ENCODE measurements around the gene ERP44.
"Not testable (repeated sequence)": the region's sequence is repeated elsewhere in the genome, so short reads cannot be mapped to it uniquely, and the experiment has no call there.

Gene ERP44

DNA sequence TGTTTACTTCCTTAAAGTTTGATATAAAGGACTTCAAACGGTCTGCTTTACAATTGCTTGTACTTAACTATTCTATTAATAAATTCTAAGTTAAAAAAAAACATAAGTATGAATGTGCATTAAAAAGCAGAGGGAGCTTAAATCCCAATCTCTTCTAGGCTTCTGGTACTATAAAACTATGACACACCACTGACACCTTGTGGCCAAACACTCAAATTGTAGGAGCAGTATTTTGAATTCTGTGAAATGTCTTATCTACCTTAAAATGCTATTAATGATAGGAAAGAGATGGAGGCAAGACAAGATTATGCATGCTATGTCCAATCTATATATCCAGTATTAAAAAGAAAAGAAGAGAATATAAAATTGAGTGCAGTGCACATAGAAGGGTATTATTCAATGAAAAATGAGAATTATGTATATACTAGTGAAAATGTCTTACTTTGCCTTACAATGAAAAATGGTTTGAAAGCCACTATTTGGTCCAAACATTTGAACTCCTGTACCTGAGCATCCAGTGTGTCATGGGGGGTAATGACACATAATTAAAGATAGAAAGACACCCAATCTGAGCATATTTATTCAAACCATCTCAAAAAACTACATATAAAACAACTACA is 87.6 kb downstream of the ERP44 start:
- DNase-seq (ENCODE audit: low read depth in 2 of 2) = peak; percentile 7 to 16

DNA sequence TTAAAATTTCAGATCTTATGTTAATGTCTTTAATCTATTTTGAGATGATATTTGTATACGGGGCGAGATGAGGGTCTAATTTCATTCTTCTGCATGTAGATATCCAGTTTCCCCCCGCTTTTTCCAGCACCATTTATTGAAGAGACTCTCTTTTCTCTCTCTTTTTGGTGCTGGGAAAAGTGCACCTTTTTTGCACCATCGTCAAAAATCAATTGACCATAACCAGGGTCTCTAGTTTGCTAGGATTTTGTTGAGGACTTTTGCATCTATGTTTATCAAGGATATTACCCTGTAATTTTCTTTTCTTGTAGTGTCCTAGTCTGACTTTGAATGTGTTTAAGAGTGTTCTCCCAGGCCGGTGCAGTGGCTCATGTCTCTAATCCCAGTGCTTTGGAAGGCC is 99.0 kb downstream of the ERP44 start:
- no peak for DNase-seq (ENCODE audit: low read depth in 2 of 2)

DNA sequence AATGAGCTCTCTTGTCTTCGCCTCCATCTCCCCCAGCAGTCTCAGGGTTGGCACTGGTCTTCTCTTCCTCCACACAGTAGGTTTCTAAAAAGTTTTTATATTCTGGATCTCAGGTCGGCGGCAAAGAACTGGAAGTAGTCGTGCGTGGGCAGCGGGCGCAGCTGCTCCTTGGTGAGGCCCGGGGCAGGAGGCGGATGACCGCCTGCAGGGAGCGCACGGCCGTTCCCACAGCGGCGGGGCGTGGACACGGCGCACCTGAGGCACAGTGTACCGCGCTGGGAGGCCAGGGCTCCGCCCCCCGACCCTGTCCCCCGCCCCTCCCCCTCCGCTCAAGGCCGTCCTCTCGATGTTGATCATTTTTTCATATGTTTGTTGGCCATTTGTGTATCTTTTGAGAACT is 99.9 kb downstream of the ERP44 start:
- DNase-seq (ENCODE audit: low read depth in 2 of 2) = no peak

DNA sequence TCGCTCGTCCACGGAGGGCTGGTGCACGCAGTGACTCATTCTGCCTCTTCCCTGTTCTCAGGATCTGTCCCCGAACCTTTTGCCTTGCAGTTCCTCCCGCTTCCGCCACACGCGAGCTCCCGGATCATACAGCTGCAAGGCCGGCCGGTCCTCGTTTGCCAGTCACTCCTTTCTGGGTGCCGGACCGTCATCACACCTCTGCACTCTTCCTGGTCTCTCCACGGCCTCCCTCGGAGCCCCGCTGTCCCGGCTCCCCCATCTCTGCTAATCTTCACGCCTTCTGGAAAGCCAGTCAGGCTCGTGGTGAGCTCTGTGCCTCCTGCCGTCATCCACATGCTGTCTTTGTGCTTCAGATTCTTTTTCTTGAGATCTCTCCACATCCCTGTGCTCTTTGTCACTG is 100.5 kb downstream of the ERP44 start:
- no peak for DNase-seq (ENCODE audit: low read depth in 2 of 2)

DNA sequence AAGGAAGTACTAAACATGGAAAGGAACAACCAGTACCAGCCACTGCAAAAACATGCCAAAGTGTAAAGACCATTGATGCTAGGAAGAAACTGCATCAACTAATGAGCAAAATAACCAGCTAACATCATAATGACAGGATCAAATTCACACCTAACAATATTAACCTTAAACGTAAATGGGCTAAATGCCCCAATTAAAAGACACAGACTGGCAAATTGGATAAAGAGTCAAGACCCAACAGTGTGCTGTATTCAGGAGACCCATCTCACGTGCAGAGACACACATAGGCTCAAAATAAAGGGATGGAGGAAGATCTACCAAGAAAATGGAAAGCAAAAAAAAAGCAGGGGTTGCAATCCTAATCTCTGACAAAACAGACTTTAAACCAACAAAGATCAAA is 108.3 kb downstream of the ERP44 start:
- not testable (repeated sequence) for DNase-seq (ENCODE audit: low read depth in 2 of 2)

DNA sequence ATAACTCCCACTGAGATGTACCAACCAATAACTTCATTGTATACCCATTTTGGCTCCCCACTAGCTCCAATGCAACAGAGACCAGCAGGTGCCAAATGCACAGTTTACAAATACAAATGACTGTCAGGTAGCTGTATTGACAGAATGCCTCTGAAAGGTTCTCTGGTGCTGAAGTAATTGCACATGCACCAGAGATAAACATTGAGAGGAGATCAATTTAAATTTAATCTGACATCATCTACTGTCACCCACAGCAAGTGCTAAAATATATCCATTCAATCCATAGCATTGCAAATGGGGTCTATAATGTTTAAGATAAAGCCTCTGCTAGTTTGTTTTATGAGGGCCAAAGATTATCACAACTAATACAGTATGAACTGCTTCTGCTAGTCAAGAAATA is 112.2 kb downstream of the ERP44 start:
- no peak for DNase-seq (ENCODE audit: low read depth in 2 of 2)

DNA sequence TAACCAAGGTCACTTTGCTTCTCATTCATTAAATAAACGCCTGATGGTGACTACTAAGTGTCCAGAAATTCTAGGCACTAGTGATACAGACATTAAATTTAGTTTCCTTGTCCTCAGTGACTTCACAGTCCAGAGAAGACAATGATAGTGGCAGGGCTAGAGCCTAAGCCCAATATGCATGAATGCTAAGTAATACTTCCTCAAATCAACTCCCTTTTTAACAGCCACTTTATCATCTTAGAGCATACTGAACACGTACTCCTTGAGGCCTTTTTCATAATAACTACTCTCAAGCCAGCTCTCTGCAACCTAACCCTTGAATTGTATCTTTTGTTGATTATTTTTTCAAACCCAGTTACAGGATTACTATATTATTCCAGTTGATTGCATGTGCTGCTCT is 118.2 kb downstream of the ERP44 start:
- no peak for DNase-seq (ENCODE audit: low read depth in 2 of 2)

DNA sequence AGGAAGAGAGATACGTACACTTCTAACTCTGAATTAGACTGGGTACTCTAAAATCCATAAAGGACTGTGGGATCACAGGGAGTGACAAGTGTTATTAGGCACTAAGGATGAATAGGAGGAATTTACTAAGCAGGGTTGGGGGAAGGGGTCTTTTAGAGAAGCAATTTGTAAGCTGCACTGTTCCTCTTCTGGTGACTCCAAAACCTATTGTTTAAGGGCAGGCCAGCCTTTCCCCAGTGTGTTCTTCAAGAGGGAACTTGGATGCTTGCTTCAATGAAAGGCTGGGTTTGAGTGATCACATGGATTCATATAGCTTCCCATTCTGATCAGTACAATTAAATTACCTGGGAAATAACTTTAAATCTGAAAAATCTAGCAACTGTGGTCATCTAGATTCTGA is 120.6 kb downstream of the ERP44 start:
- DNase-seq (ENCODE audit: low read depth in 2 of 2) = no peak

DNA sequence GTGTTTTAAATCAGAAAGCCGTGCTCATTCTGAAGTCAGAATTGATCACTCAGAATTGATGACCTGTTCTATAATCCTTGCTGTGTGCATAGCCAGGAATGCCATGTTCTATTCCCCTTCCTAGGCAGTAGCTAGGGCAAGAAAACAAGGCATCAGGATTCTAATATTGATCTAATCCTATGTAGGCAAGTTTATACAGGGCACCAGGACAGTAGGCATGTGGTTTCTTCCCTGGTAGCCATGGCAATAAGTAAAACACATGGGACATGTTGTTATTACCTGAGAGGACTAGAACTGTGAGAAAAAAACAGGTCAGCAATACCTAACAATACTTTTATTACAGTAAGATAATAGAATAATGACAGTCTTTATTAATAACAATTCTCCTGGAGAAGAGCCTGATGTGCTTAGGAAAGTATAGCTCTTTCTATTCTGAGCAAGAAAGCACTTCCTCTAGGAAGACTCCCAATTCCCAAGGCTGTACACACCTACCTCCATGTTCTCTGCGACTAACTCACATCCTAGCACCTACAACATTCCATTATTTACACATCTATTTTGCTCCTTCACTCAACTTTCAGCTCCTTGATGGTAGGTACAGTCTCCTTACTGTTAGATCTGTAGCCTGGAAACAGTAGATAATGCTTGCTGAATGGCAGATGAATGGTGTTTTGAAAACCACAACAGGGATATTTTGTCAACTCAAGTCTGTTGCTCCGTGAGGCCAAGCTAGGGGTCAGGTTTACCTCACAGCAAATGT is 121.6 kb downstream of the ERP44 start:
- DNase-seq (ENCODE audit: low read depth in 2 of 2) = no peak

DNA sequence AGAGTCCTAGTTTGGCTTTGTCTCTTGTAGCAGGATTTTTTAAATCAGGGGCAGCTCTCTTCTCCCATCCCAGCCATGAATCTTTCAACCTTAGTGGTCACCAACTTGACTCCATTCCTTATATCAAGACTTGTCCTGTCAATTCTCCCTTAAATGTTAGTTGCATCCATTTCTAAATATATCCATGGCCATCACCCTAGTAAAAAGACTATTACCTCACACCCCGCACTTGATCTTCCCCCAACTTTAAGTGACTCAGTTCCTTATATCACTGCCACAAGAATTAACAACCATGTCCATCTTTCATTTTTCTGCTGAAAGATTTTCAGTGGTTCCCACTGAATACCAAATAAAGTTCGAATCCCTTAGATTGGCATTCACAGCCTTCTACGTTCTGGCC is 125.3 kb downstream of the ERP44 start:
- no peak for DNase-seq (ENCODE audit: low read depth in 2 of 2)

DNA sequence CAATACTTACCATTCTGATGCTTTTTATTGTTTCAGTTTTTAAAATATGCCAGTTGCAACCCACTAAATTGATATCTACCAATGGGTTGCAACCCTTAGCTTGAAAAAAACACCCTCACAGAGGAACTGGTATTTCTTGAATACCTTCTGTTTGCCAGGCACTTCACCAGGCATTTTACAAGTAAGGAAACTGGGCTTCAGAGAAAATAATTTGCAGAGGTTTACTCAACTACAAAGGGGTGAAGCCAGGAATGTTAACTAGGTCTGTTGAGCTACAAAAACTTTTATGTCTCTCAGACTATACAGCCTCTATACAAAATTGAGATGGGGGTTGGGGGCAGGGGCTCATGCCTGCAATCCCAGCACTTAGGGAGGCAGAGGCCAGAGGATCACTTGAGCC is 127.4 kb downstream of the ERP44 start:
- no peak for DNase-seq (ENCODE audit: low read depth in 2 of 2)

DNA sequence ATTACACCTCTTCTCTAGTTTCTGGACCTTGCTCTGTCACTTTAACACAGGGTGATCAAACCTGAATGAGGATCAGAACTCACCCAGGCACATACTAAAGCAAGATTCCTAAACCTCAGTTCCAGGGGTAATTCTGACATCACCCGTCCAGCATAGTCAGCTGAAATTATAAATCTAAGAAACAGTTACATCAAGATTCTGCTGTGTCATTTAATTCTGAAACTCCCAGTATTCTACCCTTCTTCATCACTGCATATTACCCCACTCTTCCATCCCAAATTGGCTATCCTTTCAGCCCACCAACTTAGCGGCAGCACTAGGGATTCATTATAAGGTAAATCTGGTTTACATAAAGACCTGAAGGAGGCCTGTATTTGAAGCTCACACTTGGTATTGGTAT is 128.3 kb downstream of the ERP44 start:
- DNase-seq (ENCODE audit: low read depth in 2 of 2) = no peak

DNA sequence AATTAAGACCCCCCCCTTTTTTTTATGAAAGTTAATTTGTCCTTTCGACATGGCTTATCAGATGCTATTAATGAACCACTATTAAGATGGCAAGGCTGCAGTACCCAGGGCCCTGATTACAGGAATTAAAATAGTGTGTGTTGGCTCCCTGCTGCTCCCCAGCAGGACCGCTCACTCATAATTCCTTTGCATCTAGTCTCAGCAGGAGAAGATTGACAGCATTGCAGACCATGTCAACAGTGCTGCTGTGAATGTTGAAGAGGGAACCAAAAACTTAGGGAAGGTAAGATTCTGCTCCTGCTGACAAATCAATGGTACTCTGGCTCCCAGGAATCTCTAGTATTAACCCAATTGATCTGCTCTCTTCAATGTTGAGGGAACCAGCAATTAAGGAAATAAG is 131.3 kb downstream of the ERP44 start:
- no peak for DNase-seq (ENCODE audit: low read depth in 2 of 2)

DNA sequence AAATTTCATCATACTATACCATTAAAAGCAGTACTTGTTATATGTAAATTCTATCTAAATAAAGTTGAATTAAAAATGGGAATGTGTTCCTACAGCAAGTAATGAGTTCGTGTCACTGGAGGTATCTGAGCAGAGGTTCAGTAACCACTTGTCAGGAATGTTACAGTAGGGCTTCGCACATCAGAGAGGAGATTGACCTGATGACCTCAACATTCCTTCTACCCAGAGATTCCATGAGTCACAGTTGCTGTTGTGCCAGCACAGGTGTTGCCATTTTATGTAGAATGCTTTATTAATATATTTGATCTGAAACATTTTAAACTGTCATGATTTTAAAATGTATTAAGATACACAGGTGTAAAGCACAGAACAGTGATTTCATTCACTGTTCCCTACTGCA is 132.1 kb downstream of the ERP44 start:
- peak; percentile 8 to 11 for DNase-seq (ENCODE audit: low read depth in 2 of 2)

DNA sequence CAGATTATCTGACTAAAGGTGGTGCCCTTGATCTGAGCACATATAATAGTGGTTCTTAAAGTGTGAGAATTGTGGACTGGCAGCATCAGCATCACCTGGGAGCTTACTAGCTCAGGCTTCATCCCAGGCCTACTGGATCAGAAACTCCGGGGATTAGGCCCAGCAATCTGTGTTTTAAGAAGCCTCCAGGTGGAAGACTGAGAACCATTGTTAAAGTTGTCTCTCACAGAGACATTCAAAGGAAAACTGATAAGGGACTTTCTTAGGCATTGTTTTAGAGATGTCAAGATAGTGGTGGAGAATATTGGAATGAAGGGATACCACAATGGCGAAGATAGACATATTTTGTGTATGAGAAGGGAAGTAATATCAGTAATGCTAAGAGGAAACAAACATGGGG is 132.8 kb downstream of the ERP44 start:
- DNase-seq (ENCODE audit: low read depth in 2 of 2) = no peak

DNA sequence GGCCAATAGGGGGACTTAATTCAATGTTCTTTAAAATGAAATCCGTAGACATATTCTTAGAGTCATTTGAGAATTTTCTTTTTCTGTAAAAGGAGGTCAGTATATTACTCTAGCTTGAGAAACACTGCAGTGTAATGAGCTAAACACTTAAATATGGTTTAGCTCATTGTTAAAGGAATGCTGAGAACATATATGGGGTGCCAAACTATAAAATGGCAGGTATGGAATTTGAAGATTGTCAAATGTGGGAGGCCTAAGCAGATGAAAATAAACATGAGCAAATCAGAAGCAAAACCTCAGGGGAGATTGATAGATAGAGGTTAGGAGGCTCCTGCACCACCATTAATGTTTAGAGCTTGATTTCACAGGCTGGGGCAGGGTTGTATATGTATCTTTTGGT is 134.5 kb downstream of the ERP44 start:
- peak; percentile 33 to 34 for DNase-seq (ENCODE audit: low read depth in 2 of 2)

DNA sequence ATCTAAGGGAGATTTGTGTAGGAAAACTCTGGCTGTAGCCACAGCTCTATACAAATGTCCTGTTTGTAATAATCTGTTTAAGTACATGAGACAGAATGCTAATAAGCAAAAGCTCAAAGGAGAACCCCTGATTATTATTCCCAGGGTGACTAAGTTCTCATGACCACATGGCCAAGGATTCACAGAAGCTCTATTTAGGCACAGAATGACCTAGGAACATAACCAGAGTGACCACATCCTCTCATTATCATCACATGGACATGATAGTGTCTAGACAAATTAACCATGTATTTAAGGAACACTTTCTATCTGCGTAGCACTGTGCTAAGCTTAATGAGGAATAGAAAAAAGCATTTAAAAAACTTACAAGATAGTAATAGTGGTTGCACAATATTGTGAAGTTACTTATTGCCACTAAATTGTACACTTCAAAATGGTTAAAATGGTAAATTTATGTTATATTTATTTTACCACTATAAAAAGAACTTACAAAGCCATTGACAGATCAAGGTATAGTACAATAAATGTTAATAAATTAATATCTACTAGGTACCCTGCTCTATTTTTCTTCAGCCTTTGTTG is 136.0 kb downstream of the ERP44 start:
- DNase-seq (ENCODE audit: low read depth in 2 of 2) = no peak

DNA sequence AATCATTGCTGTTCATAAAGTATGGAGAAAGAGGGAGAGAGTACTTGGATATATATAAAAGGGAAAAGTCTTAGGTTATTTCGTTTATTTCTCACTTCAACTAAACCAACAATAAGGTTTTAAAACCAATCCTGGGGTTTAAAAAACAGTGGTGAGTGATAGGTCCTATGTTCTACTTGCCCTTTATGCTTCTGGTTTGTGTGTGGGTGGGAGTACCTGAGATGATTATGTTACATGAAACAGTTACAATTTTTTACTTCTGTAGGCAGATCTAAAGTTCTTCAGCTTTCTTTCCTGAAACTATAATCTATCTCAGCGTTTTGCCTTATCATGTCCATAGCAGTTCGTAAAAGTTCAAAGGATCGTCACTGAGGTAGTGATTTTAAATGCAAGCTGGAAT is 143.2 kb downstream of the ERP44 start:
- DNase-seq (ENCODE audit: low read depth in 2 of 2) = no peak

DNA sequence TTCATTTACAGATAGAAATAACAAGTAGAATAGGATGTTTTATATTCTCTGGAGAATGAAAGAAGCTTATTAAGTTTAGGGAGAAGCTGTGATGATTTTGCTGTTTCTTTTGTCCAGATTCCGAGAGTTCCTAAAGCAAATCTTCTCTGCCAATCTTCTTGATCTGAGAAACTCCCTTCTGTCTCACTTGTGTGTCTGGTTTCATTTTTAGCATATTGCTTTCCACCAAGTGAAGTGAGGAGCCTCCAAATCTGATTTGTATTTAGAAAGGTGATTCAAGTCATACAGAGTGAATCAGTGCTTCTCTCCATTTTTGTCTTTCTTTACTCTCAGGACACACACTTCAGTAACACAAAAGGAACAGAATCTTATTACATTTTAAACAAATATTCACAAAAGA is 144.0 kb downstream of the ERP44 start:
- DNase-seq (ENCODE audit: low read depth in 2 of 2) = no peak

DNA sequence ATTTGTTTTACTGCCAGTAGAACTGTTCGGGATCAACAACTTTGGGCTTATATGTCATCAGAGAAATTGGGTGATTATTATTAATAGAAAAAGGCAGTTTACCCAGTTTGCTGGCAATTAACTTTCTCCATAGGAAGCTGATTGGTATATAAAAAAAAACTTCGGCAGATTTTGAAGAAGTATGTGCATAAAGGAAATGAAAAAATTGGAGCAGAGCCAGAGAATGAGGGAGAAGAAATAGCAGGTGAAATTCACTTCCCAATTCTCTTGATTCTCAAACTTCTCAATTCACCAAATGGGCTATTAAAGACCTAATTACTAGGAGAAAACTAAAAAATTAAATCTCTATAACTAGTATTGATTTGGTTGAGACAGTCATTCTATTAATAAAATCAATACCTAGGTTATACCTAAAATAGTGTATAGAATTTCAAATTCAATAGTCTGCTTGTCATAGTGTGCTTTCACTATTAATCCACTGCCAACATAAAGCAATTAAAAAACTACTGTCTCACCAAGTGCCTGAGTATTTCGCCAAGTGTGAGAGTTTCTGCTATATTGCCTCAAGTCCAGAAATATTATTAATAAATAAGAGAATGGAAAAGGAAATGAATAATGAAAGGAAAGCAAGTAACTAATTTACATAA is 144.8 kb downstream of the ERP44 start:
- DNase-seq (ENCODE audit: low read depth in 2 of 2) = no peak

DNA sequence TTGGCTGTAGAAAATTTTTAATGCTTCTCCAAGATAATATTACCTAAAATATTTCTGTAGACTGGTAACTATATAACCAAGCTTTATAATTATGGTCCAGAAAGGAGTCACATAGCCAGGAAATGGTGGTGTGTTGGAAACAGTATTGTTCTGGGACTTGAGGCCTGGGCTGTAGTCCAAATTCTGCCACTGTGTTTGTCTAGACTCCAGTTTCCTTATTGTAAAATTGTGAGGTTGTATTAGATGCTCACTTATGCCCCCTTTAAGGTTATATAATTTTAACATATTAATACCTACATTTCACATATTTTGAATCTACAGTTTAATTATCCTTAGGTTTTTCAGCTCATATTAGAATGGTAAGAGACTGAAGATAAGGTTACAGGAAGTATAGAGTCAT is 149.9 kb downstream of the ERP44 start:
- DNase-seq (ENCODE audit: low read depth in 2 of 2) = no peak

DNA sequence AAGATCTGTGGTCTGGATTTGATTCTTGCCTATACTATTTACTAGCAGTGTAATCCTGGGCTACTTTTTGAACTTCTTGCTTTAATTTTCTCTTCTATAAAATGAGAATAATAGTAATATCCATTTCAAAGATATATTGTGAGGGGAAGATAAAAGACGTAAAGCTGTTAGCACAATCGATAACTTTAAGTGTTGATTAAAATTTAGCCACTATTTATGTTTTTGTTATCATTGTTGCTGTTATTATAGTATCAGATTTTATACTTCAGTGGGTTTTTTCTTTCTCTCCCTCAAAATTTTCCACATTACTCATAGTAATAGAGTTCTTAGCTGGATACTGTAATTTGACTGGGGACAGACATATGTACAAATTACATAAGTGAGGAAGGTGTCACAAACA is 150.3 kb downstream of the ERP44 start:
- no peak for DNase-seq (ENCODE audit: low read depth in 2 of 2)

DNA sequence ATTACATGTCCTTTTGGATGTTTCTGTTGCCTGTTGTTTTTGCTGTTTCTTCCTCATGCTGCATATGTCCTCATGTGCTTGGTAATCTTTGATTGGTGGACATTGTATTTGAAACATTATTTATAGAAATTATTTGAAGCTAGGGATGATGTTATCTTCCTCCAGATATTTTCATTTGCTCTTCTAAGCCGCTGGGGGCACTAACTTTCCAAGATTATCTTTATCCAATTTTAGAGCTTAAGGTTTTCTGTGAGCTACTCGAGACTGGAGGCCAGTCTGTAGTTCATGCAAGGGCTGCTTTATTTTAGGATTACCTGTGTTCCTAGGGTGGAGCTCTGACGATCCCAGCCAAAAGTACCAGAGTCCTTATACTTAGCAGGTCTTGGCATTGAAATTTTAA is 151.4 kb downstream of the ERP44 start:
- no peak for DNase-seq (ENCODE audit: low read depth in 2 of 2)
